Mesenchymal stem cell (in vitro differentiated cells and primary cell): ENCODE measurements around the gene PIKFYVE.

Experiments used
- DNase-seq: peaks from one replicate; pipeline ENCODE4 v3.0.0-alpha.2; 2013
- H2AFZ ChIP-seq: one replicate; pipeline ENCODE4 v1.6.1; 2013; ENCODE audit warnings: low read depth, mild to moderate bottlenecking, control low read depth, inconsistent platforms, low read length, moderate library complexity
- H2AK5ac ChIP-seq: 2 replicates; pipeline ENCODE4 v1.6.1; 2013; ENCODE audit warnings: low read length, moderate library complexity, mild to moderate bottlenecking, inconsistent platforms; ENCODE audit not compliant: severe bottlenecking
- H2BK120ac ChIP-seq: one replicate; pipeline ENCODE4 v1.6.1; 2013; ENCODE audit warnings: low read depth, mild to moderate bottlenecking, inconsistent platforms, low read length, moderate library complexity
- H2BK12ac ChIP-seq, 2 experiments: one replicate each; pipeline ENCODE4 v1.6.1; 2013; ENCODE audit warnings: inconsistent platforms in 2 of 2, low read length in 2 of 2, mild to moderate bottlenecking in 2 of 2, moderate library complexity in 2 of 2, control low read depth in 1 of 2
- H2BK15ac ChIP-seq: one replicate; pipeline ENCODE4 v1.6.1; 2013; ENCODE audit warnings: mild to moderate bottlenecking, low read depth, inconsistent platforms; ENCODE audit not compliant: poor library complexity, severe bottlenecking
- H2BK5ac ChIP-seq: 2 replicates; pipeline ENCODE4 v1.6.1; 2013; ENCODE audit warnings: low read depth, mild to moderate bottlenecking, low read length, control low read depth, inconsistent platforms; ENCODE audit not compliant: poor library complexity, severe bottlenecking
- H3K14ac ChIP-seq, 2 experiments: one replicate each; pipeline ENCODE4 v1.6.1; 2013; ENCODE audit warnings: inconsistent platforms in 2 of 2, low read length in 2 of 2, control low read depth in 1 of 2, mild to moderate bottlenecking in 1 of 2, moderate library complexity in 1 of 2
- H3K18ac ChIP-seq, 2 experiments: one replicate each; pipeline ENCODE4 v1.6.1; 2013; ENCODE audit warnings: inconsistent platforms in 2 of 2, low read length in 2 of 2, control low read depth in 1 of 2, low read depth in 1 of 2, mild to moderate bottlenecking in 1 of 2
- H3K23ac ChIP-seq, 2 experiments: one replicate each; pipeline ENCODE4 v1.6.1; 2013; ENCODE audit warnings: inconsistent platforms in 2 of 2, low read length in 2 of 2, mild to moderate bottlenecking in 2 of 2, moderate library complexity in 2 of 2, control low read depth in 1 of 2
- H3K27ac ChIP-seq: 2 replicates; pipeline ENCODE4 v1.5.1; 2013; ENCODE audit warnings: mild to moderate bottlenecking, moderate library complexity, low read length, control low read depth, inconsistent platforms; ENCODE audit not compliant: poor library complexity, severe bottlenecking
- H3K27me3 ChIP-seq, 2 experiments: 2 replicates each; pipeline versions ENCODE4 v1.6.1 to v1.7.0; 2013; ENCODE audit warnings: low read length in 2 of 2, mild to moderate bottlenecking in 2 of 2, moderate library complexity in 2 of 2, control low read depth in 1 of 2, inconsistent platforms in 1 of 2; ENCODE audit not compliant: control insufficient read depth in 1 of 2, insufficient read depth in 1 of 2
- H3K36me3 ChIP-seq, 2 experiments: 2 replicates each; pipeline versions ENCODE4 v1.6.1 to v1.7.0; 2013; ENCODE audit warnings: low read length in 2 of 2, control low read depth in 1 of 2, inconsistent platforms in 1 of 2, low read depth in 1 of 2, mild to moderate bottlenecking in 1 of 2; ENCODE audit not compliant: insufficient read depth in 2 of 2, control insufficient read depth in 1 of 2
- H3K4ac ChIP-seq, 2 experiments: one replicate each; pipeline ENCODE4 v1.6.1; 2013; ENCODE audit warnings: inconsistent platforms in 2 of 2, low read length in 2 of 2, mild to moderate bottlenecking in 2 of 2, moderate library complexity in 2 of 2, control low read depth in 1 of 2, low read depth in 1 of 2
- H3K4me1 ChIP-seq: 2 replicates; pipeline ENCODE4 v1.6.1; 2013; ENCODE audit warnings: low read depth, low read length, control low read depth; ENCODE audit not compliant: control insufficient read depth, insufficient read depth
- H3K4me2 ChIP-seq: 2 replicates; pipeline ENCODE4 v1.6.1; 2013; ENCODE audit warnings: low read length, mild to moderate bottlenecking, inconsistent platforms; ENCODE audit not compliant: poor library complexity, severe bottlenecking
- H3K4me3 ChIP-seq, 2 experiments: 2 replicates each; pipeline versions ENCODE4 v1.5.1 to v1.7.0; 2013; ENCODE audit warnings: low read length in 2 of 2, mild to moderate bottlenecking in 2 of 2, control low read depth in 1 of 2, low read depth in 1 of 2; ENCODE audit not compliant: insufficient read depth in 1 of 2
- H3K79me1 ChIP-seq: replicated peaks from 2 replicates; pipeline ENCODE4 v1.6.1; 2013; ENCODE audit warnings: mild to moderate bottlenecking, control low read depth, low read length, inconsistent platforms; ENCODE audit not compliant: poor library complexity, severe bottlenecking
- H3K9ac ChIP-seq: 2 replicates; pipeline ENCODE4 v1.7.0; 2013; ENCODE audit warnings: mild to moderate bottlenecking, low read length, moderate library complexity
- H3K9me3 ChIP-seq: 2 replicates; pipeline ENCODE4 v1.7.0; 2013; ENCODE audit warnings: mild to moderate bottlenecking, low read length; ENCODE audit not compliant: control insufficient read depth
- H4K8ac ChIP-seq: one replicate; pipeline ENCODE4 v1.6.1; 2013; ENCODE audit warnings: inconsistent platforms, mild to moderate bottlenecking, low read length, moderate library complexity
- H4K91ac ChIP-seq: one replicate; pipeline ENCODE4 v1.6.1; 2013; ENCODE audit warnings: mild to moderate bottlenecking, low read length, inconsistent platforms
- WGBS: methylation state at CpG from one replicate; pipeline ENCODE4 v1.1.7; 2013; ENCODE audit warnings: mixed read lengths; 5-methylcytosine and 5-hydroxymethylcytosine counted together

PIKFYVE gene

DNA sequence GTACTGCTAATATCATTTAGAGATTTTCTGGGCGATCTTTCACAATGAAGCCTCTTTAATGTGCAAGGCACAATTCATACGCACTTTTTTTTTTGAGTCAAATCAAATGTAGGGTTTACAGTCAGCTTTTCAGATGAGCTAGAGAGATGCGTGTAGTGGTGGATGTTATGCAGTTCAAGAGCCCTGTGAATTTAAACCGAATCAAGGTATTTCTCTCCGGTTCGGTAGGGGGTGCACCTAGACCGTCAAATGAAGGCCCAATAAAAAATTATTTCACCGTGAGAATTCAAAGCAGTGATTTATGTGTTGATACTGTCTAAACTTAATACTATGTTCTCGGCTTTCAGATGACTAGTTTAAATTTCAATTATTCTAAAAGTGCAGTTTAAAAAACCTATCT is 141.6 kb downstream of the PIKFYVE start:
- no peak for DNase-seq
- H3K9ac ChIP-seq: no peak overlapping the region
- H3K4me3 ChIP-seq: no peak overlapping the region
- no peak overlapping the region for H3K14ac ChIP-seq
- H3K9me3 ChIP-seq: no peaks in the 10 kb centered on the region
- H2AK5ac ChIP-seq: no peak overlapping the region
- H2BK15ac ChIP-seq: no peak overlapping the region
- H2BK120ac ChIP-seq: no peak overlapping the region
- no peaks in the 10 kb centered on the region for H3K79me1 ChIP-seq
- no peak overlapping the region for H2AFZ ChIP-seq
- no peak overlapping the region for H2BK12ac ChIP-seq
- H2BK5ac ChIP-seq: no peak overlapping the region
- H3K36me3 ChIP-seq: no peaks in the 10 kb centered on the region
- no peak overlapping the region for H4K8ac ChIP-seq
- 25% methylated on average over 5 of the region's 9 CpGs for WGBS
- no peak overlapping the region for H3K18ac ChIP-seq
- H3K27me3 ChIP-seq: peaks cover 34 to 59% of the 10 kb centered on the region in 2 experiments
- no peak overlapping the region for H3K27ac ChIP-seq
- H3K23ac ChIP-seq: no peak overlapping the region
- no peak overlapping the region for H3K4me2 ChIP-seq
- H3K4ac ChIP-seq: no peak overlapping the region
- H3K4me1 ChIP-seq: peaks cover 10% of the 10 kb centered on the region
- H4K91ac ChIP-seq: no peak overlapping the region
